ENCODE results near the gene NGEF.

- no peak for TF ChIP-seq CTCF (IDR thresholded peaks at IDR 0.05)
- TF ChIP-seq POLR2AphosphoS5 (IDR thresholded peaks at IDR 0.05), result no peak
- TF ChIP-seq EP300 (IDR thresholded peaks at IDR 0.05), result no peak
- TF ChIP-seq POLR2A (IDR thresholded peaks at IDR 0.05), result no peak
These were observed 594 bp upstream of the NGEF start for GRCh38 chr2:233013650-233014049.
